ENCODE data around the gene LYZL1.

DNA sequence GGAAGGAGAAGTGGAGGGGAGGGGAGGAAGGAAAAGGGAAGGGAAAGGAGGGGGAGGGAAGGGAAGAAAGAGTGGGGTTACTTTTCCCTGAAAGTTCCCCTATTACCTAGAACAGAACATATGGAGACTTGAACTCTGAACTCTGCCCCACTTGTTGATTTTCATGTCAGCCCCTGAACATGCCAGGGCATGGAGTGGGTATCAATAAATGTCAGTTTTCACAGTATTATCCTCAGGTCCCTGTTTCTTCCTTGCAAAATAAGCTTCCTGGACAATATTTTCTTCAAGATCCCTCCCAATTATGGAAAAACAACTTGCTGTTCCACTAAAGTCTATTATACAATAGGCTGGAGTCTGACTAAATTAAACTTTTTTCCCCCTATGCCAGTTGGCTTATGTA lies 46.9 kb upstream of the LYZL1 start:
- TF ChIP-seq EZH2phosphoT487 (IDR thresholded peaks at IDR 0.05; ENCODE audit: borderline replicate concordance), result no peak
- TF ChIP-seq, protein P1, sequence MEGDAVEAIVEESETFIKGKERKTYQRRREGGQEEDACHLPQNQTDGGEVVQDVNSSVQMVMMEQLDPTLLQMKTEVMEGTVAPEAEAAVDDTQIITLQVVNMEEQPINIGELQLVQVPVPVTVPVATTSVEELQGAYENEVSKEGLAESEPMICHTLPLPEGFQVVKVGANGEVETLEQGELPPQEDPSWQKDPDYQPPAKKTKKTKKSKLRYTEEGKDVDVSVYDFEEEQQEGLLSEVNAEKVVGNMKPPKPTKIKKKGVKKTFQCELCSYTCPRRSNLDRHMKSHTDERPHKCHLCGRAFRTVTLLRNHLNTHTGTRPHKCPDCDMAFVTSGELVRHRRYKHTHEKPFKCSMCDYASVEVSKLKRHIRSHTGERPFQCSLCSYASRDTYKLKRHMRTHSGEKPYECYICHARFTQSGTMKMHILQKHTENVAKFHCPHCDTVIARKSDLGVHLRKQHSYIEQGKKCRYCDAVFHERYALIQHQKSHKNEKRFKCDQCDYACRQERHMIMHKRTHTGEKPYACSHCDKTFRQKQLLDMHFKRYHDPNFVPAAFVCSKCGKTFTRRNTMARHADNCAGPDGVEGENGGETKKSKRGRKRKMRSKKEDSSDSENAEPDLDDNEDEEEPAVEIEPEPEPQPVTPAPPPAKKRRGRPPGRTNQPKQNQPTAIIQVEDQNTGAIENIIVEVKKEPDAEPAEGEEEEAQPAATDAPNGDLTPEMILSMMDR (conservative IDR thresholded peaks at IDR 0.05; ENCODE audit: low read length), result no peak

All from Loucy (cell line).